Natural killer cell (primary cell): ENCODE data around the gene DNAJC5. TPM values are rescaled to one million over a fixed set of nuclear protein-coding genes. Genes with fewer than 3 reads are reported as not detected.
A peak's percentile ranks its signal among the peaks of the same experiment; 100 is the strongest.

Source experiments
- ATAC-seq, 3 donors: fragments of 150-1000 bp in 2 of 3; fragments of 200-7000 bp in 1 of 3; cut with Tn5 transposase; 1 replicate in 1 of 3; 2 replicates in 2 of 3; pipeline ENCODE4 v1.10.0; 2021; ENCODE audit warnings: mild to moderate bottlenecking in 2 of 3, moderate library complexity in 2 of 3
- DNase-seq, 2 donors: peaks; one replicate each; pipeline versions ENCODE4 v3.0.0 to v3.0.0-alpha.2; 2013 to 2021; ENCODE audit warnings: mixed read lengths in 1 of 2
- H3K27ac ChIP-seq: one replicate; pipeline ENCODE4 v1.5.1; 2013; ENCODE audit warnings: mild to moderate bottlenecking, low read length
- H3K27me3 ChIP-seq: one replicate; pipeline ENCODE4 v1.6.1; 2013; ENCODE audit warnings: low read length; ENCODE audit not compliant: control insufficient read depth, insufficient read depth
- H3K36me3 ChIP-seq: one replicate; pipeline ENCODE4 v1.6.1; 2013; ENCODE audit warnings: low read length; ENCODE audit not compliant: control insufficient read depth, insufficient read depth
- H3K4me1 ChIP-seq: one replicate; pipeline ENCODE4 v1.6.1; 2013; ENCODE audit warnings: low read length; ENCODE audit not compliant: control insufficient read depth, insufficient read depth
- H3K4me3 ChIP-seq: one replicate; pipeline ENCODE4 v1.5.1; 2013; ENCODE audit warnings: low read length
- H3K9me3 ChIP-seq: one replicate; pipeline ENCODE4 v1.6.1; 2013; ENCODE audit warnings: low read length; ENCODE audit not compliant: control insufficient read depth, insufficient read depth
- H3K27ac Mint-ChIP-seq, 2 donors: one replicate each; pipeline ENCODE4 v1.8.0; 2022; ENCODE audit warnings: mild to moderate bottlenecking in 2 of 2, mixed read lengths in 2 of 2, moderate library complexity in 1 of 2
- H3K27me3 Mint-ChIP-seq, 2 donors: one replicate each; pipeline ENCODE4 v1.8.0; 2022; ENCODE audit warnings: low read depth in 2 of 2, mixed read lengths in 2 of 2
- H3K36me3 Mint-ChIP-seq: one replicate; pipeline ENCODE4 v1.8.0; 2022; ENCODE audit warnings: mixed read lengths
- H3K4me1 Mint-ChIP-seq, 2 donors: one replicate each; pipeline ENCODE4 v1.8.0; 2022; ENCODE audit warnings: mixed read lengths in 2 of 2
- H3K4me3 Mint-ChIP-seq: one replicate; pipeline ENCODE4 v1.8.0; 2022; ENCODE audit warnings: mild to moderate bottlenecking, moderate library complexity, mixed read lengths
- H3K9me3 Mint-ChIP-seq, 2 donors: one replicate each; pipeline ENCODE4 v1.8.0; 2022; ENCODE audit warnings: mixed read lengths in 2 of 2
- CTCF ChIP-seq: fragments of 200-600 bp; IDR thresholded peaks from one replicate; pipeline ENCODE4 v1.8.0; 2022; ENCODE audit warnings: antibody characterized with exemption
- WGBS: methylation state at CpG from one replicate; pipeline ENCODE4 v1.1.7; 2013; ENCODE audit warnings: missing lambda C conversion rate; ENCODE audit not compliant: insufficient coverage; 5-methylcytosine and 5-hydroxymethylcytosine counted together
- intact Hi-C: fragments of 100-400 bp; cut with micrococcal nuclease; formaldehyde crosslinking; loops from one replicate; pipeline ENCODE4 v1.14.2; 2022
- total RNA-seq, 4 donors: library from RNA; stranded (reverse); fragments of 120-200 nt in 1 of 4; gene quantifications; one replicate each; pipeline versions ENCODE4 v1.2.3 to v1.2.4, GENCODE V29; 2013 to 2022

The DNAJC5 gene
- total RNA-seq, 3 donors from 2014 or later (not counting 1 experiment from before 2014, with no cell fraction given) = 27.5 to 45.1 (median 42.8) TPM

- Histone ChIP-seq H3K4me3 (no peak overlapping the region), H3K9me3 (no peaks in the 10 kb centered on the region), H3K4me1 (peaks cover 9% of the 10 kb centered on the region), H3K27ac (no peak overlapping the region), H3K36me3 (peaks cover 4% of the 10 kb centered on the region), H3K27me3 (no peaks in the 10 kb centered on the region)
- intact Hi-C loops = no loop called here
- no peak overlapping the region for H3K27ac Mint-ChIP-seq
- H3K9me3 Mint-ChIP-seq = no peaks in the 10 kb centered on the region
- H3K27me3 Mint-ChIP-seq = no peaks in the 10 kb centered on the region
- ATAC-seq (no peak), DNase-seq (no peak)
- H3K4me1 Mint-ChIP-seq = peaks cover 8% of the 10 kb centered on the region in 2 donors
- 97% methylated on average over 16 of the region's 16 CpGs for WGBS
- TF ChIP-seq CTCF = no peak
- H3K4me3 Mint-ChIP-seq = no peak overlapping the region
- no peaks in the 10 kb centered on the region for H3K36me3 Mint-ChIP-seq
Measured at GRCh38 chr20:63964412-63964811, 69.5 kb downstream of the DNAJC5 start.

GRCh38 chr20:63966172-63966943 lies 71.4 kb downstream of the DNAJC5 start:
- Histone ChIP-seq H3K4me1 (peaks cover 16% of the 10 kb centered on the region), H3K9me3 (no peaks in the 10 kb centered on the region), H3K36me3 (peaks cover 4% of the 10 kb centered on the region), H3K27ac (no peak overlapping the region), H3K4me3 (no peak overlapping the region), H3K27me3 (no peaks in the 10 kb centered on the region)
- H3K4me3 Mint-ChIP-seq = peak overlapping the region; percentile 40
- no peaks in the 10 kb centered on the region for H3K36me3 Mint-ChIP-seq
- no peak for ATAC-seq
- intact Hi-C loops = no loop called here
- no peak overlapping the region for H3K27ac Mint-ChIP-seq
- no peaks in the 10 kb centered on the region for H3K27me3 Mint-ChIP-seq
- WGBS = 97% methylated on average over 27 of the region's 27 CpGs
- DNase-seq = no peak
- TF ChIP-seq CTCF = no peak
- H3K4me1 Mint-ChIP-seq = peaks cover 8% of the 10 kb centered on the region in 2 donors
- no peaks in the 10 kb centered on the region for H3K9me3 Mint-ChIP-seq

- 98% methylated on average over 13 of the region's 13 CpGs for WGBS
- Mint-ChIP-seq H3K9me3 (no peaks in the 10 kb centered on the region), H3K27ac (no peak overlapping the region), H3K36me3 (no peaks in the 10 kb centered on the region), H3K27me3 (no peaks in the 10 kb centered on the region), H3K4me1 (peaks cover 8% of the 10 kb centered on the region in 2 donors), H3K4me3 (no peak overlapping the region)
- no peak overlapping the region for H3K27ac ChIP-seq
- H3K4me1 ChIP-seq = peaks cover 16% of the 10 kb centered on the region
- DNase-seq (no peak), ATAC-seq (no peak)
- intact Hi-C loops = no loop called here
- H3K4me3 ChIP-seq = no peak overlapping the region
- H3K36me3 ChIP-seq = peaks cover 2% of the 10 kb centered on the region
- no peak for TF ChIP-seq CTCF
- H3K27me3 ChIP-seq = no peaks in the 10 kb centered on the region
- H3K9me3 ChIP-seq = no peaks in the 10 kb centered on the region
Measured at GRCh38 chr20:63966944-63967322, 72.0 kb downstream of the DNAJC5 start.
